ENCODE data around the gene MFRP.

The MFRP gene

DNA sequence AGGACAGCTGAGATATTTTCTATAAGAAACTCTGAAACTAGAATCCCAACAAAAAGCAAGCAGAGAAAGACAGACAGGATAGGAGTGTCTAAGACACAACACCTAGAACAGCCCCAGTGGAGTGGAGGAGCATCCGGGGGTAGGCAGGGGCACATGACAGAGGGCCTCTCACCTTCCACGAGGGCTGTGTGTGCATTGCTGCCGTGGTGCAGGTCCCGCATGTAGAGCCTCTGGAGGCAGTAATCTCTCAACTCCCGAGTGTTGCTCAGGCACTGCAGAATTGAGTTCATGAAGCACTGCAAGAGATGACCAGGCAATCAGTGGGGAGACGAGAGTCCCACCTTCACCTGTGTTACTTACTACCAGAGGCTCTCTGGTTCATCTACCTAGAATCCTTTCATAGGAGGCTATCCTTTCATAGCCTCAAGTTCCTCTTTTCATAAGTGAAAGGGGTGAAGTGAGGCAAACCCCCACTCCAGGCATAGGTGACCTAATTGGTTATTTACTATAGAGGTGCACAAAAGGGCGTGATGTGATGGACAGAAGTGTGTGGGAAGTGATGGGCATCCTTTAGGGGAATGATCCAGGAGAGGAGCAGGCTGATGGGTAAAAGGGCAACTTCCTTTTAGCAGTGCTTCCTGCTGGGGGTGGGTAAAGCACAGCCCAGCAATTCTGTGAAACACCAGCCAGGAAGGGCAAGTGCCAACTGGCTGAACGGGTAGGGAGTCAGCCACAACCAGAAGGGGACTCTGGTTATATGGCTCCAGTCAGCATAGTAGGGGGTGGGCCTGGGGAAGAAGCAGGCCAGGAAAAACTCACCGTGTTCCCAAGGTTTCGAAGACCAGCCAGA is 13.1 kb upstream of the MFRP start:
- ATAC-seq (no peak), DNase-seq (no peak)

DNA sequence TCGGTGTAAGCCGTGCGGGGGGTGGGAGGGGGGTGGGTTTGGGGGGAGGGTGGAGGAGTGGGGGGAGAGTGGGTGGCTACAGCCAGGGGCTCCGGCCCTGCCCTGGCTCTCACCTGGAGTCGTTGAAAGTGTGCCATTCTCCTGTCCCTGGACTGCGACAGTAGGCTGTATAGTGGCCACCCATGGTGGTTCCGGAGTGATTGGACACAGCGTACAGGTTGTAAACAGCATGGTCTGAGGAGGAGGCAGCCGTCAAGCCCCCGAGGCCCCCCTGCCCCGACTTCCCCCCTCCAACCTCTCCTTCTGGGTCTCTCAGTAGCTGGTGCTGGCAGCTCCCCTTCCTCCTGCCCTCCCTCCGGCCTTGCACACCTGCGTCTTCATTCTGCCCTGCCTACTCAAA is 10.6 kb upstream of the MFRP start:
- no peak for ATAC-seq
- no peak for DNase-seq

DNA sequence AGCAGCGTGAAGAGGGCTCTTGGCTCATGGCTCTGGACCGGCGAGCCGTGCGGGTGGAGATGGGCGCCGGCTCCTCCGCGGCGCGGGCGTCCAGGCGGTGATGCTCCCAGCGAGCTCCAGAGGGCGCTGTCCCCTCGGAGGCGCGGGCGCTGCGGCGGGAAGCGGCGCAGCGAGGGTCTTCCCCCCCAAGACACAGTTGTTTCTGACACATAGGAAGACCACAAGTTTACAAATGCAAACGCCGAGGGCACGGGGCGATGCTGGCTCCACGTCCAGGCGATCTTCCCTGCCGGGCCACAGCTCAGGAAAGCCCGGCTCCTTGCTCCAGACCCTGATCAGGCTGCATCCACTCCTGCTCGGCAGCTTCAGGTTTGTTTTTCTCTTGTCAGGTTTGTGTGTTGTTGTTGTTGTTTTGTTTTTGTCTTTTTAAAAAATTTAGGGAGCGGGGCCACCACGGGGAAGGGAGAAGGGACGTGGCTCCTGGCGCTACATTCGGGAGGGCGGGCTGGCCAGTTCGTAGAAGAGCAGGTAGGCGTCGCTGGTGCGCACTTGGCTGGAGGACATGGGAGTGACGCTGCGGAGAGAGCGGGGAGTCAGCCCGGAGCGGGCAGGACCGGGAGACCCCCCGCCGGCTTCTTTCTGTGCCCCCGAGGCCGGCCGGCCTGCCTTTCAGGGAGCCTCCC is 10.0 kb upstream of the MFRP start:
- ATAC-seq (peak; percentile 84), DNase-seq (peak; percentile 83)

DNA sequence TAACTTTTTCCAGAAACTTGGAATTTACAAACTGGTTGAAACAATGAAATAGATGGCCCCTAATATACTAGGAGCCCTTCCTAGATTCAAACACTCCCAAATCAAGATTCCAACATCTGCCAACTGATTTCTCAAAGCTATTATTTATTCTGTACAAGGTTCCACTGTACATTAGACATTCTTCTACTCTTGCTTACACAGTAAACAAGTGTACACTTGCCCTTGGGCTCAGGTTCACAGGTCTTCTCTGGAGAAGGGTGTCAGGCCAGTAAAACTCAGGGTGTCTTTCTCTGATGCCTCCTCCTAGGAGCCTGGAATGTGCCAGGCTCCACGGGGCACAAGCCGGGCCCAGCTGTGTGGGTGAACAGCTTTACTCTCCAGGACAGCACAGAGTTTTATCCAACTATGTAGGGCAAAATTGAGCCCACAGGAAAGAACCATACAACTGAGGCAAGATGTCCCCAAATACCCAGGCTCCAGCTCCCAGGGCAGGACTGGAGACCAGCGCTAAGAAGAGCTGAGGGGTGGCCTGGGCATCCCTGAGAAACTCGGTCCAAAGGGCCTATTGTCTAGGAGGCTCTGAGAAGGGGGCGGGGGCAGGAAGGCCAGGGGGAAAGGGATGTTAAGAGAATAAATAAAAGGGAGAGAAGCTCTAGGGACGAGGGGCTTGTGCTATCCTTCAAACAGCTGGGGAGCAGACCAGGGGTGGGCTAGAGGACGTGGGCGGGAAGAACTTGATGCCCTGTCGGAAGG is 8.8 kb upstream of the MFRP start:
- ATAC-seq = no peak
- no peak for DNase-seq

DNA sequence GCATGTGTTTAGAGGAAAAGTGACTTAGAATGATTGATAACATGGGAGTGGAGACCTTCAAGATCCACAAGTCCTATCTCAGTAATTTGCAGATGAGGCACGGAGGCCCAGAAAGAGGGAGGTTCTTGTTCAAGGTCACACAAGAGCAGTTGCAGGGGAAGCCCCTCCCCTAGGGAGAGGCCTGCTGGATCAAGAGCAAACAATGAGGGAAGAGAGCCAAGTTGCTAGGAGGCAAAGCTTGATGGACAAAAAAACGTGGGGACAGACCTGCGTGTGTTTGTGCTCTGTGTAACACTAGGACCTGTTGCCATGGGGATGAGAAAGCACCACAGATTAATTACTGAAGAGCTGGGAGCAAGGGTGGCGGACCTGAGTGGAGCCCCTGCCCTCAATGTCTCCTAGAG is 6.4 kb upstream of the MFRP start:
- no peak for ATAC-seq
- no peak for DNase-seq

DNA sequence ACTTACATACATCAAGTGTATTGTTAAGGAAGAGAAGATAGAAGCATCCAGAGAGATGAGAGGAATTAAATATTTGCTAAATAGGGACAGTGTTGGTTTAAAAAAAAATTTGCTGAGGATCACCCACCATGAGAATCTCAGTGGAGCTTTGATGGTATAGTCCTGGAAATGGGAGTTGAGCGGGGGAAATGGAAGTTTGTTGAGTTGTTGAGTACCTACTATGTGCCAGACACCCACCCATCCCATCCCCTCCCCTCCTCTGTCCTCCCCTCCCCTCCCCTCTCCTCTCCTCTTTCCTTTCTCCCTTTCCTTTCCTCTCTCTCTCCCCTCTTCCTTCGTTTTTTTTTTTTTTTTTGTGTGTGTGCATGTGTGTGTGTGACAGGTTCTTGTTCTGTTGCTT is 4.7 kb upstream of the MFRP start:
- ATAC-seq (no peak), DNase-seq (no peak)

DNA sequence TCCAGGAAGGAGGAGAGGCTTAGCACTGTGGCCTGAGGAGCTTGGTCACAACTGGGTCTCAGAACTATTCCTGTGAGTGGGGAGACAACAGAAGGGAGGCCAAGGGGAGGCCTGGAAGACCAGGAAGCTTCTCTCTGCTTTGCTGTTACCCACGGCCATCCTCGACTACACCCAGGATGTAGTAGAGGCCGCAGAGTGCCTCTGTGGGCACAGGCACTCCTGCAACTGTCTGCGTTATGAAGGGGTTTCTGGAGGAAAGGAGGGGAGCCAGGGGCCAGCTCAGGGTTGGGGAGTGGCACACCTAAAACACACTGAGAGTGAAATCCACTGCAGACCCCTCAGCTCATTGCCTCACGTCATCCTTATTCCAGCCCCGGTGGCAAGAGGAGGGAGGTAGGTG is 3.8 kb upstream of the MFRP start:
- DNase-seq (no peak), ATAC-seq (no peak)

DNA sequence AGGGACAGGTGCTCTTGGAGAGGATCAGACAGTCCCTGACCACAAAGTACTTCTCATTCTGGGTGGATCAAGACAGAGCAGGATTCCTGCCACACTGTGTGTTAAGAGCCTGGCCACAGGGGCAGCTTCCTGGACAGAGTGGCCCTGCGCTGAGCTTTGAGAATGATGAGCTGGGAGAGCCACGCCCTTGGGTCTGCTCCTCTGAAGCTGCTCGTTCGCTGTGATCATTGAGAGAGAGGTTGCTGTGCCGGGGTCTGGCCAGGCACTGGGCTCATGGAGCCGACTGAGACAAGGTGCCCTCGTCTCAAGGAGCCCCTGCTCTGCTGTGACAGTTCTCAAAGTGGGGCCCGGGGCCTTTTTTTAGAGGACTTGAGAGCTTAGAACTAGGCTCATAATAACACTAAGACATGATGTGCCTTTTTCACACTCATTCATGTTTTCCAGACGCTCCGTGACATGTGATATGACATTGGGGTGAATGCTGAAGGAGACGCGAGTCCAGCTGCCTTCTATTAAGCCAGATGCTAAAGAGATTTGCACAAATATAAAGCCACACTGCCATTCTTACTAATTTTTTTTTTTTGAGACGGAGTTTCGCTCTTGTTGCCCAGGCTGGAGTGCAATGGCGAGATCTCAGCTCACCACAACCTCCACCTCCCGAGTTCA is 1.6 kb upstream of the MFRP start:
- no peak for DNase-seq
- no peak for ATAC-seq

DNA sequence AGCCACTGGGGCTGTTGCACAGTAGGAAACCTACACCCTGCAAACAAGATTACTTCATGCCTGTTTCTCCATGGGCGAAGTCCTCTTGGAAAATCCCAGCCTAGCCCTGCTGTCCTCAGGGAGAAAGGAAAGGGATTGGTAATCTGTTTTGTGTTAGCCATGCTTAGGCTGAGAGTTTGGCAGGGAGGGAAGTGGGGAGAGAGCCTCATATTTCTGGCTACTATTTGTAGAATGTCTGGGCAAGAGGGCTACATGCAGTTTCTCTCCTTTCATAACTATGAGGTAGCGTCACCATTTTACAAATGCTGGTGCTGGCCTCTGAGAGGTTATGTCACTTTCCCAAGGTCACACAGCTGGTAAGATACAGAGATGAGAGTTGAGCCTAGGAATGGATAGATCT is 737 bp upstream of the MFRP start:
- DNase-seq (no peak), ATAC-seq (no peak)

DNA sequence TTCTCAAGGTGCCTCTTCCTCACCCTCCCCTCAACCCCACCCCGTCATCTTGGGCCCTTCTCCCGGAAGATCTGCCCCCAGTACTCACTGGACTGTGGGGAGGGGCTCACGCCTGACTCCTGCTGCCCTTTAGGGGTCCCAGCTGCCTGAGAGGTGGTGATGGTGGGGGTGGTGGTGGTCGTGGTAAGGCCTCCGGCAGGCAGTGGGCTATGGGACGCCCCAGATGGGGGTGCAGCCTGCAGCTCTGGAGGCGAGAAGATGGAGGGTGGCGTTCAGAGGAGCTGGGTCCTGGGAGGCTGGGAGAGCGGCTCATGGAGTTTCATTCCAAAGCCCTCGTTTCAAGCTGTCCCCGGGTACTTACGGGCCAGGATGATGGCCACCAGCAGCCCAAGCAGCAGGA is 820 bp downstream of the MFRP start:
- no peak for ATAC-seq
- no peak for DNase-seq

DNA sequence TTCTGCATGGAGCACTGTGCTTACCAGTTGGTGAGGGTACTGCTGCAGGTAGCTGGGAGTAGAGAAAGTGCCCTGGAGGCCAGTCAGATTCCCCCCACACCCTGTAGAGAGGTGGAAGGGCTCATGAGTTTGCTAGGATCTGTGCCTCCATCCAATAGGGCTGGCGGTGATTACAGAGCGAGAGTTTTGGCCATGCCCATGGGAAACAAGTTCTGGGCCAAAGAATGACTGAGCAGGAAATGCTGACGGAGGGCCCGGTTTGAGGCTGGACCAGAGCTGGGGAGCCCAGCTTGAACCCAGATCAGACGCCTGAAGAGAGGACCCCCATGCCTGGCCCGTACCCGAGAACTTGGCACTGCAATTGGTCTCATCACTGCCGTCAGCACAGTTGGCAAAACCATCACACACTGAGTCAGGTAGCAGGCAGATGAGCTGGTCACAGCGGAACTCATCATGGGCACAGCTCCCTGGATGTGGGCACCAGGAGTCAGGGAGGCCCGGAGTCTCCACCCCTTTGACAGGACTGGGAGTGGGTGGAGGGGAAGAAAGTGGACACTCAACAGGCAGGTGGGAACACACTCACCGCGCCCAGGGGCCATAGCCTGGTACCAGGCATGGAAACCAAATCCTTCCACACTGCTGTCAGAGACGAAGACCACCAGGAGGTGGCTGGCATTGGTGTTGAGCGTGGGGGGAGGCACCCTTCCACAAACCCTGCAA is 2.1 kb downstream of the MFRP start:
- no peak for DNase-seq

DNA sequence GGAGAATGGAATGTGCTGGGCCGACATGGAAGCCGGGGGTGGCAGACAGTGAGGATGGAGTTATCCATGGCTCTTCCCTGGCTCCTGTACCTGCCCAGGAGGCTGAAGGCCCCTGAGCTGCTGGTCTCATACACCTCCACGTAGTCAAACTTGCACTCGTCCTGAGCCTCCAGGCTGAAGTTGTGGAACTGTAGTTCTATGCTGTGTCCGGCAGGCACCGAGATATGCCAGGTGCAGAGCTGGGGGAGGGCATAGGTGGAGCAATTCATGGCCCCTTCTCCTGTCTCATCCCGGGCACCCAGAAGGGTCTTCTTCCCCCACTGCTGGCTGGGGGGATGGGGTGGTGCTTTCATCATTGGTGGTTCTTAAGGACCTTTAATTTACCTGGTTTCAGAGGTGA is 2.8 kb downstream of the MFRP start:
- ATAC-seq (no peak), DNase-seq (no peak)

More for the DNA sequence above, 2.1 kb downstream of the MFRP start:
- ATAC-seq = no peak

DNA sequence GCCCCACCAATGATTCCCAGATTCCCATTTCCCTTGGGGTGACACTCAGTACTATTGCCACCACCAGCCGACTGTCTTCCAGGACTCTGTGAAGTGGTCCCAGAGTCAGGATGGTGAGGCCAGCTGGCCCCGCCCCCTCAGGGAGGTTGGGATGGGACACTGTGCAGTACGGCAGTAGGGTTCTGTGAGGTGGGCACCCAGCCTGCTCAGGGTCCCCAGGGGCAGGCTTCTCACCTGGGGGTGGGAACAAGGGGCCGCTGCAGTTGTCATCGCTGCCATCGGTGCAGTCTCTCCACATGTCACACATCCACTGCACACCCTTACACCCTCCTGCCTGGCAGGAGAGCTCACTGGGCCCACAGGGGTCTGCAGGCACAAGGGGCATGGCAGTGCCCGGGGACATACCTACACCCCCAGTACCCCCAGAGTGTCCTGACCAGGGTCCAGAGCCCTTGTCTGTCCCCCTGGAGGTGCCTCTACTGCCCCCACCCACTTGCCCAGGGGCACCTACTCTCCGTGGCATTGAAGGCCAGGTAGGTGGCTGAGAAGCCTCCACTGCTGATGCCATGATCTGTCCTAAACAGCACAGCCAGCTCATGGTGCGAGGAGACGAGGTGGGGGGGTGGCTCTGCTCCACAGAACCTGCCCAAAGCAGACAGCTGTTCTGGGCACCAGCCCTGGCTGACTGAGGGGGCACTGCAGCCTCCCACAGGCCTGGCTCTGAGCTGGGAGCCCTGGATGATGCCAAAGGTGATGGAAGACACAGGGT is 4.0 kb downstream of the MFRP start:
- ATAC-seq = no peak

DNA sequence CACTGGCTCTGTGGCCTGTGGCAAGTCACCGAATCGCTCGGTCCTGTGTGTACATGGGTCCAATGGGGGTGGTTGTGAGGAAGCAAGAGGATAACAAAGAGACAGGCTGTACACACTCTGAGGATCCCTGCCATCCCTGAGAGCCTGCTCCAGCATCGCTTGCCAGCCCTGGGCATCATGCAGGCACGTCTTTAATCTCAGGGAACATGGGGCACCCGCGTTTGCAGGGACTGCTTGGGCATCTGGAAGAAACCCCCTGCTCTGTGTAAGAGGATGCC is 4.5 kb downstream of the MFRP start:
- ATAC-seq (no peak), DNase-seq (no peak)

More for the DNA sequence above, 4.0 kb downstream of the MFRP start:
- no peak for DNase-seq

DNA sequence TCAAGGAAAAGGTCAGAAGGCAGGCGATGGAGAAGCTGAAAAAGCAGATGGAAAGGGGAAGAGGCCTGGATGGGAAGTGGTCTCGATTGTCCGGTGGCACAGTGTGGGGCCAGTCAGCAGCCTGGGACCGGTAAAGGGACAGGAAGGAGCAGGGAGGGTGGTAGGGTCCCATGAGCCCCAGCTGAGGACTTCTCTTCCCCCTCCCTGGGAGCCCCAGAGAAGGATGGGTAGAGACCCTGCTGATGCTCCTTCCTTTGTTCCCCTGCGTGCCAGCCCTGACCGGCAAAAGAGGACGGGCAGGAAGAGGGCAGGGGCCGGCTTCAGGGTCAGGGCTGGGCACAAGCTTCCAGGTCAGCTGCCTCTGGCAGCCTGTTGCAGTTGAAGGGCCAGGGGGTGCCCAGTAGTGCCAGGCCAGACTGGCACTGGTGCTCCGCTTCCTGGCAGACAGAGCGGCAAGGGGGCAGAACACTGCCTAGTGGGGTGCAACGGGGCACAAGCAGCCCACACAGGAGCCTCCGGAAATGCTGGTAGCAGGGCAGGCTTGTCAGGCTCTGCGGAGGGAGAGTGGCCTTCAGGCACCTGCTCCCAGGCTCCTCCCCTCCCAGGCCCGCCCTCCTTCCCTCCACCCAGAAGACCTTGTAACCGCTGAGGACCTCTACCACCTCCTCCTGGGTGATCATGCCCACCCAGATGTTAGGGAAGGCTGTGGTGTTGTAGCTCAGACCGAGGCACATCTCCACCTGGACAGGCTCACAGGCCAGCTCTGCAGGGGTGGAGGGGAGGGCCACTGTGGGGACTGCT is 5.1 kb downstream of the MFRP start:
- DNase-seq = no peak
- no peak for ATAC-seq

DNA sequence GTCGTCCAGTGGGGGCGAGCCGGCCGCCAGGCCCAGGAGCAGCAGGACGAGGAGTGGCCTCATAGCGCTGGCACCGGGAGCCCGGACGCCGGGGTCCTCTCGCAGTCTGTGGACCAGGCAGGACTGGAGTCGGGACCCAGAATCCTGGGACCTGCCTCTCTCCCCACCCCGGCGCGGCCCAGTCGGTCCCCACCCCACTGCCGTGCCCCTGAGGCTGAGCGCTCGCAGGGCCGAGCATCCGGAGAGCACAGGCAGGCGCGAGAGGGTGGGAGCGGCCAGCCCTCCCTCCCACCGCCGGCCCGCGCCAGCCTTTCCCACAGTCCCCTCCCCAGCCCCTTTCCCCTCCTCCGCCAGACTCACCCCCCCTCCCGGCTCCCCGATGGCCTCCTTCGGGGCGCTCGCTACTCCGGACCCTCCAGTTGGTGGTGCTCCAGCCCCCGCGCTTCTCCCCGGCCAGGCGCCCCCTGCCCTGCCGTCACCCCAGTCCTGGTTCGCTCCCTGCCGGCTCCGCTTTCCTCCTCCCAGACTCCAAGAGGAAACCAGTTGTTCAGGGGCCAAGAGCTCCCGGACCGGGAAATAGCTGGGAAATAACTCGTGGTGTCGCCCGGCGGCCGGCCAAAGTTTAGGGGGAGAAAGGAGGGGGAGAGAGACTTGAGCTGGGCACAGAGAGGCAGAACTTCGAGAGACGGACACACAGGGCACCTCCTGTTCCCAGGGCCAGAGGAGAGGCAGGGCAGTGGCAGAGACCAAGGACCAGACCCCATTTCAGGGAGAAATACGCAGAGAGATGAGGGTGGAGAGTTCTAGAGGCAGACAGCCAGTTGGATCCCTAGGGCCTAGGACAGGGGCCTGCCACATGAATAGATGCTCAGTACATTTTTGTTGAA is 5.9 kb downstream of the MFRP start, which contains the start of gene C1QTNF5:
Gene C1QTNF5 (minus strand): TSS at position 549 of the 887 bp plus-strand sequence. CDS start 486 bp downstream, at position 63.
- ATAC-seq = no peak

DNA sequence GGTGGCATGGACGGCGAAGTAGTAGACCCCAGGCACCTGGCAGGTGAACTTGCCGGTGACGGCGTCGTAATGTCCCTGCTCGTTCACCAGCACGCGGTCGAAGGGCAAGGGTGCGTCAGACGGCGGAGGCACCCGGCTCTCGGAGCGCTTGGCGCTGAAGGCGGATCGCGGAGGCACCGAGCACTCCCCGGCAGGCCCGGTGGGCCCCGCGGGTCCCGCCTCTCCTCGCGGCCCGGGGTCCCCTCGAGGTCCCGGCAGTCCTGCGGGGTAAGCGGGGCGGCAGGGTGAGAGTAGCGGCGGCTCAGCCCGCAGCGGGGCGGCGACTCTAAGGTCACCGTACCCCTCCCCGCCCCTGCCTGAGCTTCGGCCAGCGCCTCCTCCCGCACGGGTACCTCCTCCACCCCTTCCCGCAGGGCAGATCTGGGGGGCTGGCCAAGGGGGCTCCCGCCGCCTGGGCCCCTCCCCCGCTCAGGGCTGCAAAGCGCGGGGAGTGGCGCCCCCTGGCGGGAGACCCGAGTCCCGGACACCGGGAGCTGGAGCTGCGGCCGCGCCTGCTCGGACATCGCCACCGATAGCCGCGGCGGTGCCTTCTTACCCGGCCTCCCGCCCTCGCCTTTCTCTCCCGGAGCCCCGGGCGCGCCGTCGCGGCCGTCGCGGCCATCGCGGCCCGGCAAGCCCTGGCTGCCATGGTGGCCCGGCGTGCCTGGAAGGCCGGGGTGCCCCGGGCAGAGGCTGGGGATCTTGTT is 6.7 kb downstream of the MFRP start:
- ATAC-seq (no peak), DNase-seq (peak; percentile 69)

More for the DNA sequence above, 5.9 kb downstream of the MFRP start, which contains the start of gene C1QTNF5:
- DNase-seq = no peak

DNA sequence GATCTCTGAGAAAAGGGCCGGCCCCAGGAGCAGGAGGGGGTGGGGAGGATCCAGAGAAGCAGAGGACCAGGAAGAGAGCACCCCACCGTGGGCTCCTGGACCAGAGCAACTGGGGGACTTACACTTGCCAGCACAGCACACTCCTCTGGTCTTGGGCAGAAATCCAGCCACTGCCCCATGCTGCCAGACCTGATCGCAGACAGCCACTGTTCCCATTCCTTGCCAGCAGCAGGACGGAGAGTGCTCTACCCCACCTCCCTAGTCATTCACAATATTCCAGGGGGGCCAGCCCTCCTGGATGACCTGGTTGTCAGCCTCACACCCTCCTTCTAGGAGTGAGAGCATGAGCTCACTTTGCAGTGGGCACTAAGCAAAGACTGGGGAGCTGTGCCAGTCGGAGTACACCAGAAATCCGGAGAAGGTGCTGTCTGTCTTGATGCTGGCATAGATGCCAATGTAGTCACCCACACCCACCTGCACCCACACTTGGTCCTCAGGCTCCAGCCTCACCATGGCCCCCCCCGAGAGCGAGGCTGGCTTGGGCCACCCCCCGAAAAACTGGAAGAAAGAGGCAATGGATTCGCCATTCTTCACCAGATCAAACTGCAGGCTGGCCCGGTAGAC is 7.4 kb downstream of the MFRP start:
- no peak for DNase-seq
- ATAC-seq = no peak

All from stimulated activated naive CD8-positive, alpha-beta T cell treated with anti-CD3 and anti-CD28 coated beads, Interleukin-15, Interleukin-2, amounts not matched to agents 100 U/mL and 50 U/mL, for 24 hours (primary cell).